KMS-11 (cell line): Measurements from ENCODE around the gene KCNJ6.

Experiments used
- H2AFZ ChIP-seq: fragments of 200-600 bp; sonication (generic); 2 replicates; pipeline ENCODE4 v1.6.1; 2016; ENCODE audit warnings: antibody characterized with exemption, mixed run types, low read depth
- H3K27ac ChIP-seq: fragments of 200-600 bp; sonication (generic); 2 replicates; pipeline ENCODE4 v1.6.1; 2016; ENCODE audit warnings: mild to moderate bottlenecking, mixed run types
- H3K27me3 ChIP-seq: fragments of 200-600 bp; sonication (generic); 2 replicates; pipeline ENCODE4 v1.6.1; 2017; ENCODE audit warnings: mild to moderate bottlenecking, low read depth, mixed run types, moderate library complexity; ENCODE audit not compliant: insufficient read depth
- H3K36me3 ChIP-seq: fragments of 200-600 bp; sonication (generic); 2 replicates; pipeline ENCODE4 v1.6.1; 2017; ENCODE audit warnings: mild to moderate bottlenecking, mixed run types; ENCODE audit not compliant: insufficient read depth
- H3K4me1 ChIP-seq: fragments of 200-600 bp; sonication (generic); 2 replicates; pipeline ENCODE4 v1.6.1; 2016; ENCODE audit warnings: mild to moderate bottlenecking, low read depth, mixed run types; ENCODE audit not compliant: poor library complexity, severe bottlenecking
- H3K4me2 ChIP-seq: fragments of 200-600 bp; sonication (generic); 2 replicates; pipeline ENCODE4 v1.7.0; 2016; ENCODE audit warnings: mild to moderate bottlenecking, mixed run types
- H3K4me3 ChIP-seq: fragments of 200-600 bp; sonication (generic); IDR thresholded peaks from 2 replicates; pipeline ENCODE4 v1.6.1; 2017; ENCODE audit warnings: low read depth, low read length, mixed read lengths; ENCODE audit not compliant: insufficient read depth
- H3K79me2 ChIP-seq: fragments of 200-600 bp; sonication (generic); 2 replicates; pipeline ENCODE4 v1.6.1; 2016; ENCODE audit warnings: low read depth, mixed run types; ENCODE audit not compliant: insufficient read depth
- H3K9ac ChIP-seq: fragments of 200-600 bp; sonication (generic); 2 replicates; pipeline ENCODE4 v1.6.1; 2016; ENCODE audit warnings: mild to moderate bottlenecking, mixed run types
- H4K20me1 ChIP-seq: fragments of 200-600 bp; sonication (generic); 2 replicates; pipeline ENCODE4 v1.6.1; 2016; ENCODE audit warnings: mild to moderate bottlenecking, mixed run types; ENCODE audit not compliant: insufficient read depth
- TF ChIP-seq, protein P1 (sequence below): fragments of 200-600 bp; sonication (generic); conservative IDR thresholded peaks from 2 replicates; pipeline ENCODE4 v1.6.1; 2017; ENCODE audit warnings: low read depth, mild to moderate bottlenecking, antibody characterized with exemption, low read length, moderate library complexity, mixed read lengths

Gene KCNJ6

DNA sequence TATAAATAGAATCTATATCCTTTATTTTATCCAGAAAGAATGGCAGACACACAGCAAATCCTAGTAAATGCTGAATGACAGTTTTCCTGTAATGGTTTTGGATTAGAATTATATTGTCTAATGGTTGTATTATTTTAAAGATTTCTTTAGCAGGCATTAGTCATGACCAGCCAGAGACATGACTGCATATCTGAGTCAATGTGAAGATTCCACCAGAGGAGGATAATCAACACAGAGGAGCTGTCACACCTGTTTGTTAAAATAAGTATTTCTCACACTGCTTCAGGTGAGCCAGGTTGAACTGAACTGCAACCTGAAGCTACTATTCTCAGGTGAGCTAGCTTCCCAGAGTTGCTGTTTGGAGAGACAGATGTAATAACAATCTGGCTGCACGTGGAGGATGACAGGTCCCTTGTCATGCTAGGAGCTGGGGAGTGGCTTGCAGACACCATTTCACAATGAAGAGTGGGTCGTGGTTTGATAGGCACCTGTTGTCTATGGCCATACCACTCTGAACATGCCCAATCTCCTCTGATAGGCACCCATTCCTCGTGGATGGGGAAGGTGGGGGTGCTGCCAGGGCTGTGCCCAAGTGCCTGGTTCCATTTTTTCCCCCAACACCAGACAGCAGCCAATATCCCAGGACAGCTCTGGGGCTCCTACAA lies 94.3 kb downstream of the KCNJ6 start:
- no peak overlapping the region for H3K4me3 ChIP-seq
- H3K79me2 ChIP-seq, result no peaks in the 10 kb centered on the region
- no peak overlapping the region for H3K9ac ChIP-seq
- no peaks in the 10 kb centered on the region for H3K27me3 ChIP-seq
- H4K20me1 ChIP-seq, result no peaks in the 10 kb centered on the region
- no peak overlapping the region for H3K4me2 ChIP-seq
- no peak overlapping the region for H2AFZ ChIP-seq
- no peaks in the 10 kb centered on the region for H3K4me1 ChIP-seq
- TF ChIP-seq, protein P1, sequence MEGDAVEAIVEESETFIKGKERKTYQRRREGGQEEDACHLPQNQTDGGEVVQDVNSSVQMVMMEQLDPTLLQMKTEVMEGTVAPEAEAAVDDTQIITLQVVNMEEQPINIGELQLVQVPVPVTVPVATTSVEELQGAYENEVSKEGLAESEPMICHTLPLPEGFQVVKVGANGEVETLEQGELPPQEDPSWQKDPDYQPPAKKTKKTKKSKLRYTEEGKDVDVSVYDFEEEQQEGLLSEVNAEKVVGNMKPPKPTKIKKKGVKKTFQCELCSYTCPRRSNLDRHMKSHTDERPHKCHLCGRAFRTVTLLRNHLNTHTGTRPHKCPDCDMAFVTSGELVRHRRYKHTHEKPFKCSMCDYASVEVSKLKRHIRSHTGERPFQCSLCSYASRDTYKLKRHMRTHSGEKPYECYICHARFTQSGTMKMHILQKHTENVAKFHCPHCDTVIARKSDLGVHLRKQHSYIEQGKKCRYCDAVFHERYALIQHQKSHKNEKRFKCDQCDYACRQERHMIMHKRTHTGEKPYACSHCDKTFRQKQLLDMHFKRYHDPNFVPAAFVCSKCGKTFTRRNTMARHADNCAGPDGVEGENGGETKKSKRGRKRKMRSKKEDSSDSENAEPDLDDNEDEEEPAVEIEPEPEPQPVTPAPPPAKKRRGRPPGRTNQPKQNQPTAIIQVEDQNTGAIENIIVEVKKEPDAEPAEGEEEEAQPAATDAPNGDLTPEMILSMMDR, result no peak
- no peaks in the 10 kb centered on the region for H3K36me3 ChIP-seq
- no peak overlapping the region for H3K27ac ChIP-seq

DNA sequence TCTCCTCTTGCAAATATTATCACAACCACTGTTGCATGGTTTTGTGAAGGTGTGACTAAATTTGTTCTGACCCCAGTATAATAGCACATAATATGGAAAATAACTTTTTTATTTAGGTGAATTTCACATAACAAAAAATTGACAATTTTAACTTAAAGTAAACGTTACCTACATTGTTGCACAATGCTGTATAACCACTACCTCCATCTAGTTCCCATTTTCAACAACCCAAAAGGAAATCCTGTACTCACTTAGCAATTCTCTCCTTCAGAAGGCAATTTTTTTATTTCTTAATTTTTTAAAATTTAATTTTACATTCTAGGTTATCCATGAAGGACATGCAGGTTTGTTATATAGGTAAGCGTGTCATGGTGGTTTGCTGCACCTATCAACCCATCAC lies 95.2 kb downstream of the KCNJ6 start:
- no peak overlapping the region for H2AFZ ChIP-seq
- no peaks in the 10 kb centered on the region for H3K4me1 ChIP-seq
- no peak overlapping the region for H3K4me2 ChIP-seq
- H3K27ac ChIP-seq, result no peak overlapping the region
- no peaks in the 10 kb centered on the region for H3K36me3 ChIP-seq
- H4K20me1 ChIP-seq, result no peaks in the 10 kb centered on the region
- no peaks in the 10 kb centered on the region for H3K79me2 ChIP-seq
- H3K4me3 ChIP-seq, result no peak overlapping the region
- H3K27me3 ChIP-seq, result no peaks in the 10 kb centered on the region
- TF ChIP-seq, protein P1, result no peak
- H3K9ac ChIP-seq, result no peak overlapping the region

DNA sequence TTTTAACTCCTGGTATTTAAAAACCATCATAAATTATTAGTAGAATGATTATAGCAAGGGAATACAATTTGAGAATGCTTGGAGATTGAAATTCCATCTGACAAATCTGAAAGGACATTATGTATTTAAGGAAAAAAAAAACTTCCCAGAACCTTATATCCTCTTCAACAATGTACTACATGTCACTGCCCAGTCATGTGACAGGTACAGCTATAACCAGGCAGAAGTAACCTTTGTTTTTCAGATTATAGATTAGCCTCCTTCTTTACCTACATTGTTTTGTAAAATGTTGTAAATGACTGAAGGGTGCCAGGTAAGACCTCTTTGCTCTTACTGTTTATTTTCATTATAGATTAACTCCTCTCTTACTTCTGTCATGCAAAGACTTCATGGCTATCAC lies 96.9 kb downstream of the KCNJ6 start:
- Histone ChIP-seq H2AFZ (no peak overlapping the region), H3K4me1 (no peaks in the 10 kb centered on the region), H3K4me2 (no peak overlapping the region), H3K9ac (no peak overlapping the region), H3K36me3 (no peaks in the 10 kb centered on the region), H4K20me1 (no peaks in the 10 kb centered on the region), H3K4me3 (no peak overlapping the region), H3K27me3 (no peaks in the 10 kb centered on the region), H3K79me2 (no peaks in the 10 kb centered on the region), H3K27ac (no peak overlapping the region)
- TF ChIP-seq, protein P1, result no peak

DNA sequence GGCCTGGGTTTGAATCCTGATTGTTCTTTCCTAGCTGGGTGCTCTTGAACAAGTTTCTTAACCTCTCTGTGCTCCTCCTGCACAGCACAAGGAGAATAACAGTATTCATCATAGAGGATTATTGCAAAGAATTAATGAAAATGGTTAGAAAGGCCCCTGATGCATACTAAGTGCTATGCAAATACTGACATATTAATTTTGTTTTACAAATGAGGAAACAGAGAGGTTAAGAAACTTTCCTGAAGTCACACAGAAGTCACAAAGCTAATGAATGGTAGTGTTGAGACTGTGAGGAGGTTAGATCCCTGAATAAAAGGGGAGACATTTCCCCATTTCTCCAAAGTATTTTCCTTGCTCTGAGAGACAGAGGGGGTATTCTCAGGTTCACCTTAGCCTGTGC lies 99.0 kb downstream of the KCNJ6 start:
- H2AFZ ChIP-seq, result no peak overlapping the region

More for the DNA sequence above, 99.0 kb downstream of the KCNJ6 start:
- Histone ChIP-seq H4K20me1 (no peaks in the 10 kb centered on the region), H3K27ac (no peak overlapping the region), H3K27me3 (no peaks in the 10 kb centered on the region), H3K4me2 (no peak overlapping the region), H3K36me3 (no peaks in the 10 kb centered on the region), H3K79me2 (no peaks in the 10 kb centered on the region), H3K4me1 (no peaks in the 10 kb centered on the region), H3K4me3 (no peak overlapping the region), H3K9ac (no peak overlapping the region)
- TF ChIP-seq, protein P1, result no peak
